ENCODE data around the gene DVL2.

Gene DVL2

DNA sequence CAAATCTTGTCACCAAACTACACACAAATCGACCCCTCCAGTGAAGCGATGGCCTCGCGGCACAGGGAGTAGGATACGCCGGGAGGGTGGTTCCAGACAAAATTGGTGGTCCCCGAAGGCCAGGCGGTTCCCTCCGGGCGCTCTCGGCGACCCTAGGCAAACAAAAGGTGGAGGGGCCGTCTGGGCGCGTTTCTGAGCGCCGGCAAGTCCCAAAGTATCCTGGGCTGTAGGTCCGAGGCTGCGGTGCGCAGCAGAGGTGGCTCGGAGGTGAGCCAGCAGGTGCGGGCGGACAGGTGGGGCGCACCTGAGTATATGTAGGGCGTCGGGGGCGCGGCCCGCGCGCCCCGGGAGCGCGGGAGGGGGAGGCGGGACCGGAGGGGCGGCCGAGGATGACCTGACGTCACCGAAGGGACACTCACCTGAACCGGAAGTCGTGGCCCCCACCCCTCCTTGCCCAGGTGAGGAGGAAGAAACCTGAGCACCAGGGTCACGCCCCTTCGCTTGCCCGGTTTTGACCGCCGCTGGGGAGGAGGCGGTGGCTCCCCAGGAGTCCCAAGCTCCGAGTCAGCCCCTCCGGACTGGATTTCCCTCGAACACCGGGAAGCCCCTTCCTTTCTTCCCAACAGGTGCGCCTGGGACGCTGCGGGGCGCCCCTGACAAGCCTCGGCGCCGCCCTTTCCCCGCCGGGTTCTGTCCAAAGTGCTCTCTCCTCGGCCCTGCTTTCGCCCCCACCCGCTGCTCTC lies 28.0 kb upstream of the DVL2 start, which contains the start of gene CLDN7:
TSS of gene CLDN7 (minus strand) at position 287 of the 743 bp plus-strand sequence. CDS start 435 bp downstream, outside the sequence.
- H3K36me3 ChIP-seq (ENCODE audit: control insufficient read depth, insufficient read depth, low read length): no peaks in the 10 kb centered on the region
- H3K9me3 ChIP-seq (ENCODE audit: control insufficient read depth, low read length): no peaks in the 10 kb centered on the region
- H3K4me3 ChIP-seq (ENCODE audit: low read length): peak within 1 kb of the TSS; percentile 50
- H3K4me1 ChIP-seq (ENCODE audit: control insufficient read depth, insufficient read depth, low read length): peaks cover 45% of the 10 kb centered on the region
- H3K27me3 ChIP-seq (ENCODE audit: control insufficient read depth, insufficient read depth, low read length): peaks cover 42% of the 10 kb centered on the region
- H3K9ac ChIP-seq (ENCODE audit: low read length): peak within 1 kb of the TSS; percentile 77

DNA sequence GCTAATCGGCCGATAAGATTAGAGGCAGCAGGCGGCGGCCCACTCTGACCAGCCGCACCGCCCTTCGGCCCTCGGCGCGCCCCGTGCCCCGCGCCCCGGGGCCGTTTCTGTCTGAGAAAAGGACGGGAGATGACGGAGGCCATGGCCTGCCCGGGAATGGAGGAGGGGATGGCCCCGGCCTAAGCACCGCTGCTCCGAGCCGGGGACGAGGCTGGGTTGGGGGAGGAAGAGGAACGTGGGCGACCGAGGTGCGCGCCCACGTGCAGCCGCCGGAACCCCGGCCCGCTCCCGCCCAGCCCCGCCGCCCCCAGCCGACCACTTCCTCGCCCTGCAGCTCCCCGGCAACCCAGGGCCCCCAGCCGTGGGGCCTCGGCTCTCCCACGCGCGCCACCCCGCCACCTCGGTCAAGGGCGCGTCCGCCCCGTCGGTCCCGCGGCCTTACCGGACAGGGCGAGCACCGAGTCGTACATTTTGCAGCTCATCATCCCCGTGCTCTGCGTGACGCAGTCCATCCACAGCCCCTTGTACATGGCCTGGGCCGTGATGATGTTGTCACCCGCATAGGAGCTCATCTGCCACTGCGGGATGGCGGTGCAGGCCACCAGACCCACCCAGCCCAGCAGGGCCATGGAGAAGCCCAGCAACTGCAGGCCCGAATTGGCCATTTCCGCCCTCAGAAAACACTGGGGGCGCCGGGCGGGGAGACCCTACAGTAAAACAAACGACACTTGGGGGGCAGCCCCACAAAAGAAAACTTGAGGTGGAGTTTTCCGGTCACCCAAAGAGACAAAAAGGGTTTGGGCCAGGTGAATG lies 27.3 kb upstream of the DVL2 start:
- no peaks in the 10 kb centered on the region for H3K9me3 ChIP-seq (ENCODE audit: control insufficient read depth, low read length)
- H3K27me3 ChIP-seq (ENCODE audit: control insufficient read depth, insufficient read depth, low read length): peaks cover 42% of the 10 kb centered on the region

DNA sequence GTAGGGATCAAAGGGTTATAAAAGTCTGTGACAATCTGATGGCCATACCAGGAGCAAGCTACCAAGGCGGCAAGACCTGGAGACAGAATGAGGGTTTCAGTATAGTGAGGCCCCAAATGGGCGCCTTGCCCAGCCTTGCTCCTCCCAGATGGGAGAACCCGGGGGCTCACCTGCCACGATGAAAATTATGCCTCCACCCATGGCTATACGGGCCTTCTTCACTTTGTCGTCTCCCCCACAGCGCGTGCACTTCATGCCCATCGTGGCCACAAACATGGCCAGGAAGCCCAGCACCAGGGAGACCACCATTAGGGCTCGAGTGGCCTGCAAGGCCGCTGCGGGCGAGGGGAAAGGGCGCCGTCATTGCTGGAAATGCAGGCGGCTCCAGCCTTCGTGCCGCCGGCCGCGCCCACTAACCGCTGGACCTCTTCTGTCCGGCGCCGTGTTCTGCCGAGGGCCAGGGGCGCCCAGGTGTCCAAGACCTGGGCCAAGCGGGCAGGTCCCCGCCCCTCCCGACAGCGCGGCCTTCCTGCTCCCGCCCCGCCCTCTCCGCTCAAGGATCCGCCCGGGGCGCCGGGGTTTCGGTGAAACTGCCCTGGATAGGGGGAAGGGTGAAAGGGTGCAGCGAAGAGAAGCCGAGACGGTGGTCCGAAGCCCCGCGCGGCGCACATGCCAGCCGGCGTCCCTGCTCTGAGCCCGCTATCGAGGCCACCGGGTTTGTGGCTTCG lies 26.5 kb upstream of the DVL2 start:
- Histone ChIP-seq H3K27me3 (ENCODE audit: control insufficient read depth, insufficient read depth, low read length) (peaks cover 42% of the 10 kb centered on the region), H3K9ac (ENCODE audit: low read length) (peak overlapping the region; percentile 77), H3K9me3 (ENCODE audit: control insufficient read depth, low read length) (no peaks in the 10 kb centered on the region), H3K4me3 (ENCODE audit: low read length) (no peak overlapping the region), H3K36me3 (ENCODE audit: control insufficient read depth, insufficient read depth, low read length) (no peaks in the 10 kb centered on the region), H3K4me1 (ENCODE audit: control insufficient read depth, insufficient read depth, low read length) (peaks cover 45% of the 10 kb centered on the region)

More for the DNA sequence above, 27.3 kb upstream of the DVL2 start:
- Histone ChIP-seq H3K4me3 (ENCODE audit: low read length) (no peak overlapping the region), H3K9ac (ENCODE audit: low read length) (peak overlapping the region; percentile 77), H3K36me3 (ENCODE audit: control insufficient read depth, insufficient read depth, low read length) (no peaks in the 10 kb centered on the region), H3K4me1 (ENCODE audit: control insufficient read depth, insufficient read depth, low read length) (peaks cover 45% of the 10 kb centered on the region)

- Histone ChIP-seq H3K4me1 (ENCODE audit: control insufficient read depth, insufficient read depth, low read length) (peaks cover 45% of the 10 kb centered on the region), H3K4me3 (ENCODE audit: low read length) (no peak overlapping the region), H3K27me3 (ENCODE audit: control insufficient read depth, insufficient read depth, low read length) (peaks cover 42% of the 10 kb centered on the region)
These were observed 25.8 kb upstream of the DVL2 start for GRCh38 chr17:7260151-7260550.

DNA sequence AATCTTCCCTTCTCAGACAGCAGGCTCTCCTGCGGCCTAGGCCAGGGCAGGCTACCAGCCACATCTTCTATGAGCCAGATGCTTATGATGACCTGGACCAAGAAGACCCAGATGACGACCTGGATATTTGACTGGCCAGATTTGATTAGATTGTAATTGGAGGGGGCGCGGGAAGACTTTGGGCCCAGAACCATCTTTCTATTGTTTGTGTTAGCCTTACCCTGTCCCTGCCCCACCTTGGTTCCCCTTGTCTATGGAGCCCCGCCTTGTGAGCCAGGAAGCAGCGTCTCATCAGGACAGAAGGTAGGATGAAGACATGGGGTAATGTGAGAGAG lies 25.2 kb upstream of the DVL2 start:
- Histone ChIP-seq H3K4me1 (ENCODE audit: control insufficient read depth, insufficient read depth, low read length) (peaks cover 44% of the 10 kb centered on the region), H3K36me3 (ENCODE audit: control insufficient read depth, insufficient read depth, low read length) (no peaks in the 10 kb centered on the region), H3K4me3 (ENCODE audit: low read length) (no peak overlapping the region), H3K27me3 (ENCODE audit: control insufficient read depth, insufficient read depth, low read length) (peaks cover 40% of the 10 kb centered on the region), H3K9me3 (ENCODE audit: control insufficient read depth, low read length) (no peaks in the 10 kb centered on the region), H3K9ac (ENCODE audit: low read length) (no peak overlapping the region)

More at GRCh38 chr17:7260151-7260550, 25.8 kb upstream of the DVL2 start:
- no peaks in the 10 kb centered on the region for H3K9me3 ChIP-seq (ENCODE audit: control insufficient read depth, low read length)
- no peak overlapping the region for H3K9ac ChIP-seq (ENCODE audit: low read length)
- H3K36me3 ChIP-seq (ENCODE audit: control insufficient read depth, insufficient read depth, low read length): no peaks in the 10 kb centered on the region

- Histone ChIP-seq H3K27me3 (ENCODE audit: control insufficient read depth, insufficient read depth, low read length) (peaks cover 35% of the 10 kb centered on the region), H3K36me3 (ENCODE audit: control insufficient read depth, insufficient read depth, low read length) (no peaks in the 10 kb centered on the region), H3K9me3 (ENCODE audit: control insufficient read depth, low read length) (no peaks in the 10 kb centered on the region), H3K9ac (ENCODE audit: low read length) (no peak overlapping the region), H3K4me3 (ENCODE audit: low read length) (no peak overlapping the region), H3K4me1 (ENCODE audit: control insufficient read depth, insufficient read depth, low read length) (peaks cover 40% of the 10 kb centered on the region)
These were observed 24.6 kb upstream of the DVL2 start for GRCh38 chr17:7258731-7259554.

GRCh38 chr17:7256766-7257456 lies 22.6 kb upstream of the DVL2 start:
- H3K9me3 ChIP-seq (ENCODE audit: control insufficient read depth, low read length): no peaks in the 10 kb centered on the region
- H3K9ac ChIP-seq (ENCODE audit: low read length): no peak overlapping the region
- no peak overlapping the region for H3K4me3 ChIP-seq (ENCODE audit: low read length)
- H3K36me3 ChIP-seq (ENCODE audit: control insufficient read depth, insufficient read depth, low read length): no peaks in the 10 kb centered on the region
- H3K4me1 ChIP-seq (ENCODE audit: control insufficient read depth, insufficient read depth, low read length): peaks cover 38% of the 10 kb centered on the region
- H3K27me3 ChIP-seq (ENCODE audit: control insufficient read depth, insufficient read depth, low read length): peaks cover 16% of the 10 kb centered on the region

DNA sequence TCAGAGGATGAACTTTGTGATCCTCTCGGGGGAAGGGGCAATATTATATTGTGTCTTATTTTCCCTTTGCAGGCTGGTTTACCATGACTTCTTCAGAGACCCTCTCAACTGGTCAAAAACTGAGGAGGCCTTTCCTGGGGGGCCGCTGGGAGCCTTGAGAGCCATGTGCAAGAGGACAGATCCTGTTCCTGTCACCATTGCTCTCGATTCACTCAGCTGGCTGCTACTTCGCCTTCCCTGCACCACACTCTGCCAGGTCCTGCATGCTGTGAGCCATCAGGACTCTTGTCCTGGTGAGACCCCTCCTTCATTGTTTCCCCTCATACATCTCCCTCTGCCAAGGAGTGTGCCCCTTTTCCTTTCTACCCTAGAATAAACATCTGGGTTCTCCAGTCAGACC lies 20.2 kb upstream of the DVL2 start:
- H3K9ac ChIP-seq (ENCODE audit: low read length): no peak overlapping the region
- peaks cover 33% of the 10 kb centered on the region for H3K4me1 ChIP-seq (ENCODE audit: control insufficient read depth, insufficient read depth, low read length)
- no peaks in the 10 kb centered on the region for H3K36me3 ChIP-seq (ENCODE audit: control insufficient read depth, insufficient read depth, low read length)
- no peaks in the 10 kb centered on the region for H3K9me3 ChIP-seq (ENCODE audit: control insufficient read depth, low read length)
- no peaks in the 10 kb centered on the region for H3K27me3 ChIP-seq (ENCODE audit: control insufficient read depth, insufficient read depth, low read length)
- no peak overlapping the region for H3K4me3 ChIP-seq (ENCODE audit: low read length)

GRCh38 chr17:7253082-7253481 lies 18.8 kb upstream of the DVL2 start:
- Histone ChIP-seq H3K9me3 (ENCODE audit: control insufficient read depth, low read length) (no peaks in the 10 kb centered on the region), H3K27me3 (ENCODE audit: control insufficient read depth, insufficient read depth, low read length) (no peaks in the 10 kb centered on the region), H3K4me1 (ENCODE audit: control insufficient read depth, insufficient read depth, low read length) (peaks cover 32% of the 10 kb centered on the region), H3K9ac (ENCODE audit: low read length) (peak overlapping the region; percentile 97), H3K36me3 (ENCODE audit: control insufficient read depth, insufficient read depth, low read length) (no peaks in the 10 kb centered on the region), H3K4me3 (ENCODE audit: low read length) (peak overlapping the region; percentile 79)

GRCh38 chr17:7252176-7253043 lies 18.1 kb upstream of the DVL2 start, which contains the start of gene ELP5:
Gene ELP5, plus strand, starts transcription at chr17:7252215. Its CDS starts 336 bp downstream, at chr17:7252551.
- Histone ChIP-seq H3K9me3 (ENCODE audit: control insufficient read depth, low read length) (no peaks in the 10 kb centered on the region), H3K4me1 (ENCODE audit: control insufficient read depth, insufficient read depth, low read length) (peaks cover 32% of the 10 kb centered on the region), H3K36me3 (ENCODE audit: control insufficient read depth, insufficient read depth, low read length) (no peaks in the 10 kb centered on the region), H3K4me3 (ENCODE audit: low read length) (peak within 1 kb of the TSS; percentile 89), H3K27me3 (ENCODE audit: control insufficient read depth, insufficient read depth, low read length) (no peaks in the 10 kb centered on the region), H3K9ac (ENCODE audit: low read length) (peak within 1 kb of the TSS; percentile 97)
